ENCODE data around the gene CCDC78.

The CCDC78 gene

GRCh38 chr16:736936-737481 lies 10.8 kb upstream of the CCDC78 start:
- DNase-seq: no peak

GRCh38 chr16:735982-736453 lies 9.8 kb upstream of the CCDC78 start:
- no peak for DNase-seq

- DNase-seq: no peak
Measured at GRCh38 chr16:734981-735881, 9.0 kb upstream of the CCDC78 start.

GRCh38 chr16:734208-734980 lies 8.2 kb upstream of the CCDC78 start:
- DNase-seq: no peak

- DNase-seq: peak; percentile 36
Measured at GRCh38 chr16:733382-734207, 7.4 kb upstream of the CCDC78 start.

- no peak for DNase-seq
Measured at GRCh38 chr16:732936-733335, 6.7 kb upstream of the CCDC78 start.

GRCh38 chr16:732332-732731 lies 6.1 kb upstream of the CCDC78 start:
- DNase-seq: no peak

- no peak for DNase-seq
Measured at GRCh38 chr16:730666-731509, 4.6 kb upstream of the CCDC78 start.

- DNase-seq: no peak
Measured at GRCh38 chr16:729768-730665, 3.8 kb upstream of the CCDC78 start.

GRCh38 chr16:728890-729744 lies 2.9 kb upstream of the CCDC78 start:
- DNase-seq: no peak

GRCh38 chr16:728131-728889 lies 2.1 kb upstream of the CCDC78 start:
- peak; percentile 53 for DNase-seq

GRCh38 chr16:727291-727977 lies 1.2 kb upstream of the CCDC78 start:
- peak; percentile 19 for DNase-seq

GRCh38 chr16:726188-726437 lies 130 bp downstream of the CCDC78 start:
- no peak for DNase-seq

GRCh38 chr16:725463-726187 lies 618 bp downstream of the CCDC78 start:
- DNase-seq: no peak

- no peak for DNase-seq
Measured at GRCh38 chr16:725041-725376, 1.2 kb downstream of the CCDC78 start.

- DNase-seq: no peak
Measured at GRCh38 chr16:724188-725040, 1.8 kb downstream of the CCDC78 start.

GRCh38 chr16:723695-724094 lies 2.5 kb downstream of the CCDC78 start:
- no peak for DNase-seq

Measured in T-helper 9 cell (primary cell).